CD4-positive, alpha-beta T cell treated with Interleukin-6 at 100 ng/mL for 8 hours (primary cell): ENCODE data around the gene ZNF324B.
A peak's percentile ranks its signal among the peaks of the same experiment; 100 is the strongest.
"Not testable (repeated sequence)": the region's sequence is repeated elsewhere in the genome, so short reads cannot be mapped to it uniquely, and the experiment has no call there.

Source experiments
- DNase-seq: peaks from one replicate; pipeline ENCODE4 v3.0.0-alpha.2; 2020; ENCODE audit warnings: mixed read lengths, low spot score

The ZNF324B gene

DNA sequence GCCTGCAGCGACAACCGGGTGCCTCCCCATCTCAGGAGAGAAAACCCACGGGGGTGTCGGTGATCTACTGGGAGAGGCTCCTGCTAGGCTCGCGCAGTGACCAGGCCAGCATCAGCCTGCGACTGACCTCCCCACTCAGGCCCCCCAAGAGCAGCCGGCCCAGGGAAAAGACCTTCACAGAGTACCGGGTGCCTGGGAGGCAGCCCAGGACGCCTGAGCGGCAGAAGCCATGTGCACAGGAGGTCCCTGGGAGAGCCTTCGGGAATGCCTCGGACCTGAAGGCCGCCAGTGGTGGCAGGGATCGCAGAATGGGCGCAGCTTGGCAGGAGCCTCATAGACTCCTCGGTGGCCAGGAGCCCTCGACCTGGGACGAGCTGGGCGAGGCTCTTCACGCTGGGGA, 3.9 kb downstream of the ZNF324B start:
- DNase-seq: no peak

DNA sequence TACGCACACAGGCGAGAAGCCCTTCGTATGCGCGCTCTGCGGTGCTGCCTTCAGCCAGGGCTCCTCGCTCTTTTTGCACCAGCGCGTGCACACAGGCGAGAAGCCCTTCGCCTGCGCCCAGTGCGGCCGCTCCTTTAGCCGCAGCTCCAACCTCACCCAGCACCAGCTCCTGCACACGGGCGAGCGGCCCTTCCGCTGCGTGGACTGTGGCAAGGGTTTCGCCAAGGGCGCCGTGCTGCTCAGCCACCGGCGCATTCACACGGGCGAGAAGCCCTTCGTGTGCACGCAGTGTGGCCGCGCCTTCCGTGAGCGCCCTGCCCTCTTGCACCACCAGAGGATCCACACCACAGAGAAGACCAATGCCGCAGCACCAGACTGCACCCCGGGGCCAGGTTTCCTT, 4.7 kb downstream of the ZNF324B start:
- no peak for DNase-seq

DNA sequence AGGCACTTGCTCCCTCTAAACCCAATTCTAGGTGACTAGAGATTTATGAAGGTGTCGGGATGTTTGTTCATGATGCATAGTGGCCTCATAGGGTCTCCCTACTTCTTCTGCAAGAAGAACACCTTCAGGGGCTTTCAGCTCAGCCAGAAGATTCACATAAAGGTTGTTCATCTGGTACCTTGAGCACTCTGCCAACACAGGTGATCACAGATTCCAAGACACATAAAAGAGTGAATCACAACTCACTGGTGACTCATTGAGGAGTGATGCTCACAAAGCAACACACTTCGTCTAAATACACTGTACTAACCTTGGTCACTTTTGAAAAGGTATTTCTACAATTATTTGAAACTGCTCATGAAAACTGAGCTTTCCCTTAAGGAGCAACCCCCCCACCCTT, 8.6 kb downstream of the ZNF324B start:
- DNase-seq: no peak

DNA sequence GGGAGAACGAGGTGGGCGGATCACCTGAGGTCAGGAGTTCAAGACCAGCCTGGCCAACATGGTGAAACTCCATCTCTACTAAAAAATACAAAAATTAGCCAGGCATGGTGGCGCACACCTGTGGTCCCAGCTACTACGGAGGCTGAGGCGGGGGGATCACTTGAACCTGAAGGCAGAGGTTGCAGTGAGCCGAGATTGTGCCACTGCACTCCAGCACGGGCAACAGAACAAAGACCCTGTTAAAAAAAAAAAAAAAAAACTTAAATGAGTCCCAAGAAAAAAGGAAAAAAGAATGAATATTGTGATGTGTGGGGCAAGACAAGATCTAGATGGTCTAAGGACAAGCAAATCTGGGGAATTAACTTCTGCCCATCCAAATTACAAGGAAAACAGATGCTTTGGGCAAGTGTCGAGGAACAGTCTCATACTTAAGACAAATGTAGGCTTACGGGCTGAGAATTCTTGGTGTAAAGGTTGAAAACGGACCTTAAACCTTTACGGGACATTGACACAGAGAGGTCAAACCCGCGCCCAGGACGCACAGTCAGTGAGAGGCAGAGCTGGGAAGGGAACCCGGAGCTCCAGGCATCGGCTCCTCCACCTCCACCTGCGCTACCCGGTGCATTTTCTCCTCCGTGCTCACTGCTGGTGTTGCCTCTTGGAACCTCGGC, 14.8 kb downstream of the ZNF324B start:
- no peak for DNase-seq

DNA sequence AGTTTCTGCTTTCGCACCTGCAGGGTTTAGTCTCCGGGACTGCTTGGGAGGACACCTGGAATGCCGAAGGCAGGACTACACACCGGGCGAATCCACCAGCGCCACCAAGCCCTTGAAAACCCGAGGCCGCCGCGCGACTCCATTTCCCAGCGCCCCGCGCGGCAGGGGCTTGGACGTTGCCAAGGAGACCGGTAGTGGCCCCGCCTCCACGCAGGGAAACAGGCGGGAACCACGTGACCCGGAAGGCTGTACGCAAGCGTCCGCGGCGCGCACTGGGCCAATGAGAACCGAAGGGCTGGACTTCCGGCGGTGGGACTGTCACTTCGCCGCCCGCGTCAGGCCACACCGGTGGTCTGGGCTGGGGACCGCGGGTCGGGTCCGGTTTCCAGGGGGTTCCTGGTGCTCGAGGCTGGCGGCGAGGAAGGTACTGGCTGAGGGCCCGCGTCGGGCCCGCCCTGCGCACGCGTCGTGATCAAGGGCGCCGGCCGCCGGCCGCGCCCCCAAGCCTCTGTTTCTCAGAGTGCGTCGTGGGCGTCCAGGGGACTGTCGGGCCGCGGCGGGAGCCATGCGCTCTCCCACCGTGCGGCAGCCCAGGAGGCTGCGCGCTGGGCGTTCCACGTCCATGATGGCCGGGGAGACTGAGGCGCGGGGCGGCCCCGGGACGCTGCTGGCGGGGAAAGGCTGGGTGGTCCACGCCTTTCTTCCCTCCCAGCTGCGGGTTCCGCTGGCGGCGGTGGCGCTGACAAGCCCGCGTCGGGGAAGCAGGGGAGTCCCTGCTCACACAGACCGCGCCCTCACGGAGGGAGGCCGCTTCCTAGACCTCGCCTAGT, 15.6 kb downstream of the ZNF324B start, which contains the start of gene ZNF324:
TSS of gene ZNF324 (plus strand) at position 321 of the 830 bp plus-strand sequence. CDS start 2,106 bp downstream, outside the sequence.
- DNase-seq: peak; percentile 96

DNA sequence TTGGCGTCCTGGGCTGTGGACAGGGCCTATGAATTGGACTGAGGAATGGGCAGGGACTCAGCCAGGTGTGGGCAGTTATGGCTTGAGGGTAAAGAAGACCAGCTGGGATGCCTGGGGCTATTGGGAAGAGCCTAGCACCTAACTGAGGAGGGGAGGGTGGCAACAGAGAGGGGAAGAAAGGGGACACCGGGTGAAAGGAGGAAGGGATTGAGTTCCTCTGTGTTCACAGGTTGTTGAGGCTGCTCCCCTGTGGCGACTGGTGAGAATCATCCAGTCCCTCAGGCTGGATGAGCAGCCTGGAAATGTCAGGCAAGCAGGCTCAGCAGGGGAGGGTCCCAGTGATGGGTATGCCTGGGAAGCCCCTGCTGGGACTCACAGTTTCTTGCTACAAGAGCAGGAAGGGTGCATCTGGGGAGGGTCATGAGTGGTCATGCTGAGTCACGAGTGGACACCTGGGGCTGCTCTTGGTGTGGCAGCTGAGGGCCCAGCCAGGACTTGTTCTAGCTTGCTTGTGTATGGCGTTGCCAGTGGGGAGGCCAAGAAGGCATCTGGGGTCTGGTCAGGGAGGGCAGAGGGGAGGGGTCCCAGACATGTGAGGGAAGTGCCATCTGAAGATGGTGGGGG, 16.9 kb downstream of the ZNF324B start:
- DNase-seq: no peak

DNA sequence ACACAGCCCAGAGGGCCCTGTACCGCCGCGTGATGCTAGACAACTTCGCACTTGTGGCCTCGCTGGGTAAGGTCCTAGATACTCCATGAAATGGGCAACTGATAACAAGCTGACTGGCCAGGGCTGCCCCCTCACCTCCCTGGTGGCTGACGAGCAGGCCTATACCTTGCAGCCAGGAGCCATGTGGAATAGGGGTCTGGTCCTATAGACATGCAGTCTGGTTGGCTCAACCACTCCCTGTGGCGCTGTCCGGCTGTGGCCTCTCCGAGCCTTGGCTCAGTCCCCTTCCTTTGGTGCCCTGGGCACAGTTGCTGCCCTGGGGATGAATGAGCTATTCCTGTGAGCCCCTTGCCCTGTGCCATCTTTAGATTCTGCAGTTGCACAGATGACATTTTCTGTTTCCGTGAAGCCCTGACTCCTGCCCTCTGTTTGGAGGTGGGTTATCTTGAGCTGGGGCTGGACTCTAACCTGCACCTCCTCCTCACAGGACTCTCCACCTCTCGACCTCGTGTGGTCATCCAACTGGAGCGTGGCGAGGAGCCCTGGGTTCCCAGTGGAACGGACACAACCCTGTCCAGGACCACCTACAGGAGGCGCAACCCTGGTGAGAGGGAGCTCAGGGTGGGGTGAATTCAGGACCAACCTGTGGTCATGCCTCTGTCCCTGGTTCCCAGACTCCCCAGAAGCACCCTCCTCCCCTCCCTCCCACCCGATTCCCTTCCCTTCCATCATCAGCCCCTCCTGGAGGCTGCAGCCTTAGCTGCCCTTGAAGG, 18.0 kb downstream of the ZNF324B start:
- DNase-seq: no peak

DNA sequence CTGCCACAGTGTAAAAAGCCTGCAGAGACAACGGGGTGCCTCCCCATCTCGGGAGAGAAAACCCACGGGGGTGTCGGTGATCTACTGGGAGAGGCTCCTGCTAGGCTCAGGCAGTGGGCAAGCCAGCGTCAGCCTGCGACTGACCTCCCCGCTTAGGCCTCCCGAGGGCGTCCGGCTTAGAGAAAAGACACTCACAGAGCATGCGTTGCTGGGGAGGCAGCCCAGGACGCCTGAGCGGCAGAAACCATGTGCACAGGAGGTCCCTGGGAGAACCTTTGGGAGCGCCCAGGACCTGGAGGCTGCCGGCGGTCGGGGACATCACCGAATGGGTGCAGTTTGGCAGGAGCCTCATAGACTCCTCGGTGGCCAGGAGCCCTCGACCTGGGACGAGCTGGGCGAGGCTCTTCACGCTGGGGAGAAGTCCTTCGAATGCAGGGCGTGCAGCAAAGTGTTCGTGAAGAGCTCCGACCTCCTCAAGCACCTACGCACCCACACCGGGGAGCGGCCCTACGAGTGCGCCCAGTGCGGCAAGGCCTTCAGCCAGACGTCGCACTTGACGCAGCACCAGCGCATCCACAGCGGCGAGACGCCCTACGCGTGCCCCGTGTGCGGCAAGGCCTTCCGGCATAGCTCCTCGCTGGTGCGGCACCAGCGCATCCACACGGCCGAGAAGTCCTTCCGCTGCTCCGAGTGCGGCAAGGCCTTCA, 19.6 kb downstream of the ZNF324B start:
- not testable (repeated sequence) for DNase-seq

DNA sequence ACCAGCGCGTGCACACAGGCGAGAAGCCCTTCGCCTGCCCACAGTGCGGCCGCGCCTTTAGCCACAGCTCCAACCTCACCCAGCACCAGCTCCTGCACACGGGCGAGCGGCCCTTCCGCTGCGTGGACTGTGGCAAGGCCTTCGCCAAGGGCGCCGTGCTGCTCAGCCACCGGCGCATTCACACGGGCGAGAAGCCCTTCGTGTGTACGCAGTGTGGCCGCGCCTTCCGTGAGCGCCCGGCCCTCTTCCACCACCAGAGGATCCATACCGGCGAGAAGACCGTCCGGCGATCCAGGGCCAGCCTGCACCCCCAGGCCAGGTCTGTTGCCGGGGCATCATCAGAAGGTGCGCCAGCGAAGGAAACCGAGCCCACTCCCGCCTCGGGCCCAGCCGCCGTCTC, 20.3 kb downstream of the ZNF324B start:
- DNase-seq: no peak

DNA sequence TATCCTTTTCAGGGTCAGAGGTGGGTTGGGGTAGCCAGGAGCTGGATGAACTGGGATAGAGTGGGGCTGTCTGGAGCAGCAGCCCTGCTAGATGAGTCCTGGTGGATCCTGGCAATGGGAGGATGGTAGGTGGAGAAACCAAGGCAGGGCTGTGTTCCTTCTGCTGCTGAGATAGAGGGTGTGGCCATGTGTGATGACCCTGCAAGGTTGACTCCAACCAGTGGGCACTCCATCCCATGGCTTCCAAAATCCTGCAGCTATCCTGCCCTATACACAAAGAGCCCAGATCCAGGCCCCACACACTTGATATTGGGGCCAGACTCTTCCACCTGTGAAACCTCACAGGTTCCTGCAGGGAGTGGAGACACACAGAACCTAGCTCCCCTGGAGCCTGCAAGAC, 22.4 kb downstream of the ZNF324B start:
- DNase-seq: no peak

DNA sequence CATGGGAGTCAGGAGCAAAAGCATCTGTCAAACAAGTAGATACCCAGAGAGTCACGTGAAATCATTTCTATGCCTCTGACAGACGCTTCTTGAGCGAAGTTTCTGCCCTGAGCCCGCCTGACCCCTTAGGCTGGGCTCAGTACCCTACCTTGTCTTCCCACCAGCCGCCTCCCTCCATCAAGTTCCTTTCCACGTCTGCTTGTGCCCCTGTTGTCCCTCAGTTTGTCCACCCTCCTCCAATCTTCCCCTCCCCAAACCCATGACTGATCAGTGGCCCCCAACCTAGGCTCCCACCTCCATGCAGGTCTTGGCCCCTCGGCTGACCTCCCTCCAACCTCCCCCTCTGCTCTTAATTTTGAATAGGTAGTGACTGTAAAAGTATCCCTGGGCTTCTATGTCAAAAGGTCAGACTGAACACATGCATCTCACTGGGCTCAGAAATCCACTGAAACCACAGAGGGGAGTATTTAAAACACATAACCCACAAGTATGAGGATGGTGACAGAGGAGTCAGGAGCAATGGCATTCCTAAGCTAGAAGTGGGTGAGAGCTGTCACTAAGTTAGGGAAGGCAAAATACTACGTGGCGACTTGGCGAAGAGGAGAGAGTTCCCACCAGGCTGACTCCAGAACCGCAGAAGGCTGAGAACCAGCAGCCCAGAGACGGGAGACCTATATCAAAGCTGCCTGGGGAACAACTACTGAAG, 23.0 kb downstream of the ZNF324B start:
- DNase-seq: no peak

DNA sequence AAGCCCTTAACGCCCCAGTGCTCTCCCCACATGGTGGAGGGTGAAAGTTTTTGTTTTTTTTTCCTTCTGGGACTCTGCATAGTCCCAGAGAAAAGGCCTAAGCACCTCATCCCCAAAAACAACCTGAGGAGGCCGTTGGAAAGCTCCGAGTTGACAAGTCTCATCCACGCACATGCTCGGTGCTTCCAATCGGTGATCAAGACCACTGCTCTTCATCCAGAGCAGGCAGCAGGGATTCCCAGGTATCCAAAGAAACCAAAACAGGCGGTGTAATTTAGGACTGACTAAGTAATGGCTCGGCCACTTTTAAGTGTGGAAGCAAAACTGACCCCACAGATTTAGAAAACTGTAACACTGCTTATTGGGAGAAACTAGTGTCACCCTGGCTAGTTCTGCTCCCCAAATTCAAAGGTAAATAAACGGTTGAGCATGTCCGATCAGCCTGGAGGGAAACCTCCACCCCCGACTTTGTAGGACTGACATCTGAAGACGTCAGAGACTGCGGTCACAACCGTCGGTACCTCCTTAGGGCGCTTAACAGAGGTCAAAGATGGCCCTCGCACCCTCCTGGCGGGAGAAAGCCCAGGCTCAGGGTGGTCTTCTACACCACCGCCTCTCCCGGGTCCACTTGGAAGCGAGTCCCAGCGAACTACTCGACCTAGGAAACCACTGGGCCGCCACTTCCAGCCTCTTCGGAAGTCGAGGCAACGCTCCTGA, 23.7 kb downstream of the ZNF324B start:
- no peak for DNase-seq

DNA sequence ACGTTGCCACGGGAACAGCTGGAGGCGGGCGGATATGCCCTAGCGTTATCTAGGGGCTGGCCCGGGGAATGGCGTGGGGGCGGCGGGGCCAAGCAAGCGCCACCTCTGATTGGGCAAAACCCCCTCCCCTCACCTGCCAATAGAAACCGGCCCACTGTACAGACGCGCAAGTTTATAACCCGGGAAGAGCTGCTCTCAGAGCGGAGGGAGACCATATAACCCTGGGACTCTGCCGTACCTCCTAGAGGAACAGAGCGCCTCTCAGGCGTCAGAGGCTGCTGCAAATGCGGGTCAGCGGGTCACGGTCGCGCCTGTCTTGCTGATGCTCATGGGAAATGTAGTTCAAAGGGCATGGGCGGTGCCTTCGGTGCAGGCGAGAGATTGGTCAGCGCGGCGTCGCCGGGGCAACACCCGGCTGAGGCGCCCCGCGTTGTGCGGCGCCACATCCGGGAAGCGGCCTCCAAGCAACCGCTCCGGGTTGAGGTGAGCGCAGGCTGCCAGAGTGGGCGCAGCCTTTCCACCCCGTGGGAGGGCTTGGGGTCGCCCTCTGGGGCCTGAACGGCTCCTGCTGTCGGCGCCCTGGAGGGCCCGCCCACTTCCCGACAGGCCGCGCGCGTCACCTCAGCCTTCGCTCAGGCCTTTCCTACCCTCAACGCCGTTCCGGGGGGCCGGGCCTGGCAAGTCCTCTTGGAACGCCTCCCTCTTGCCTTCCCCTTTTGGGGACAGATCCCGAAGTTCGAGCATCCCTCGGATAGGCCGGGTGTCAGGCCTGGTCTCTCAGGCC, 24.5 kb downstream of the ZNF324B start, which contains the start of gene ZNF446:
TSS of gene ZNF446 (plus strand) at position 639 of the 784 bp plus-strand sequence. CDS start 867 bp downstream, outside the sequence.
- peak; percentile 95 for DNase-seq

DNA sequence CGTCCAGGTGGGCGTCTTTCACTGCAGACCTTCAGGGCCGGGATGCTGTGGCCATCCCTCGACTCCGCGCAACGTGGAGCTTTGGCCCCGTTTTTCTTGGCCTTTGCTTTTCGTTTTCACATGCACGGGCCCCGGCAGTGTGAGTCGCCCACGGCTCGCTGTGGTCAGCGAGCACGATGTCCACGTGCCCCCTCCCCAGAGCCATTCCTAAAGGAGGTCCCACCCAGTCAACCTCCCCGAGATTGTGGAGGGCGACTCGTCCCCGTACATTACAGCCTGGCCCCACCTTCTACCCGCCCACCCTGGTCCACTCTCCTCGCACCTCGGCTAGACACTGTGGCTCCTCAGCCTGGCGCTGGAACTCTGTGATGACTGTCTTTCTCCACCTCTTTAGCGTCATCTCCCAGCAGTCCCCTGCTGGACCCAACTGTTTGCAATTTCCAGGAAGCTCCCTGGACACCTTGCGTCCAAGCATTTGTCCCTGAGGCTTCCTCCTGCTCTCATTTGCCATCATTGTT, 25.1 kb downstream of the ZNF324B start:
- no peak for DNase-seq

DNA sequence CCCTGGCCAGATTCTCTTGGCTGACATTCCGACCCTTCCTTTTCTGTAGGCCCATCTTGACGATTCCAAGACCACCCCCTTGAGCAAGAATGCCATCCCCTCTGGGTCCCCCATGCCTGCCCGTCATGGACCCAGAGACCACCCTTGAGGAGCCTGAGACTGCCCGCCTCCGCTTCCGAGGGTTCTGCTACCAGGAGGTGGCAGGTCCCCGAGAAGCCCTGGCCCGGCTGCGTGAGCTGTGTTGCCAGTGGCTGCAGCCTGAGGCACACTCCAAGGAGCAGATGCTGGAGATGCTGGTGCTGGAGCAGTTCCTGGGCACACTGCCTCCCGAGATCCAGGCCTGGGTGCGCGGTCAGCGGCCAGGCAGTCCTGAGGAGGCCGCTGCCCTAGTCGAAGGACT, 25.7 kb downstream of the ZNF324B start:
- no peak for DNase-seq

DNA sequence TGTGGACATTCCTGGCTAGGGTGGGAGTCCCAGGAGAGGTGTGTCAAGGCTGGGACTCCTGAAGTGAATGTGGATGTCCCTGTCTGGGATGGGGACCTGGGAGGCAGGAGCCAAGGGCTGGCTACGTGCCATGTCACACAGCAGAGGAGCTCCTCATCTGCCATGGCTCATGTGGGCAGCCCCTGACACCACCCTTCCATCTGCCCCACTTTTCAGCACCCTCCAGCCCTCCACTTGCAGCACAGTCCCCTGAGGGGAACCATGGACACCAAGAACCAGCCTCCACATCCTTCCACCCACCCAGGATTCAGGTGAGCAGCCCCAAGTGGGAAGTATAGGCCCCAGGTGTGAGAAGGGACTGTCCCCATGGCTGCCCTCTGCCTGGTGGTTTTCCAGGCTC, 26.4 kb downstream of the ZNF324B start:
- DNase-seq: no peak

DNA sequence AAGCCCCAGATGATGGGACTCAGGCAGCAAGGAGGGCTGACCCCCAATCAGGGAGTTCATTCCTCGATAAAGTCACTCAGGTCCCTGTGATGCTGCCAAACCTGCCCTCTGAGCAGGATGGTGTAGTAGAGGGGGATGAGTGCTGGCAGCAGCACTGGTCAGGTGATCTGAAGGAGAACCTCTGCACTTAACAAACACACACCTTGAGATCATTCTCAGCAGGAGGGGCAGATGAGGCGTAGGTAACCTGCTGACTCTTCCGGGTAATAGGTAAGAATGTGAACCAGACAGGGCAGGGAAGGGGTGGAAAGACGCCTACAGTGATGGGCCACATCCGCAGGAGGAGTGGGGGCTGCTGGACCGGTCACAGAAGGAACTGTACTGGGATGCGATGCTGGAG, 27.9 kb downstream of the ZNF324B start:
- DNase-seq: no peak

DNA sequence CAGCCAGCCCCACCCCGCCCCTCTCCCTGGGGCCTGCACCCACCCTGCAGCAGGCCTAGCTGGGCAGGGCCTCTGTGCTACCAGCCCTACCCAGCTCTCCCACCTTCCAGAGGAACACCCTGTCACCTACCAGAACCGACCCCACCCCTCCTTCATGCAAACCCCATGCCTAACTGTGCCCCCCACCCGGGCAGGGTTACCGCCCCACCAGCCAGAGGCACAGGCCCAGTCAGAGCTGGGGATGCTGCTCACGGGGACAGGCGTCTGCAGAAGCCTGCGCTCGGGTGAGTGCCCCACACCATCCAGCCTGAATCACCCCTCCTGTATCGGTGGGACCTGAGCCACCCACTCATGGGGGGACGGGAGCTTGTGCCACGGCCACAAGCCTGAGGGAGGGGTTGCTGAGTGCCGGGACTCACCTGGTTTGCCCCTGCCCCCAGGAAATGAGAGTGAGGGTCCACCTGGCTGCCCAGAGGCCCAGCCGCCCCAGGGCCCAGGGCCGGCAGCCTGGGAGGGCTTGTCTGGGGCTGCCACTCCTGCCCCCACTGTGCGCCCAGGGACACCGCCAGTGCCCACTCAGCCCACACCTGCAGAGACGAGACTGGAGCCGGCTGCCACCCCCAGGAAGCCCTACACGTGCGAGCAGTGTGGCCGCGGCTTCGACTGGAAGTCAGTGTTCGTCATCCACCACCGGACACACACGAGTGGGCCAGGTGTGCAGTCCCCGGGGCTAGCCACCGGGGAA, 28.5 kb downstream of the ZNF324B start:
- DNase-seq: no peak
